Dedifferentiated amniotic fluid mesenchymal stem cell (primary cell): ENCODE data around the gene BTN1A1.
"Not testable (repeated sequence)": the region's sequence is repeated elsewhere in the genome, so short reads cannot be mapped to it uniquely, and the experiment has no call there.

ENCODE experiments used
- DNase-seq: peaks from one replicate; pipeline ENCODE4 v3.0.0-alpha.2; 2016; ENCODE audit errors: extremely low spot score

The BTN1A1 gene

DNA sequence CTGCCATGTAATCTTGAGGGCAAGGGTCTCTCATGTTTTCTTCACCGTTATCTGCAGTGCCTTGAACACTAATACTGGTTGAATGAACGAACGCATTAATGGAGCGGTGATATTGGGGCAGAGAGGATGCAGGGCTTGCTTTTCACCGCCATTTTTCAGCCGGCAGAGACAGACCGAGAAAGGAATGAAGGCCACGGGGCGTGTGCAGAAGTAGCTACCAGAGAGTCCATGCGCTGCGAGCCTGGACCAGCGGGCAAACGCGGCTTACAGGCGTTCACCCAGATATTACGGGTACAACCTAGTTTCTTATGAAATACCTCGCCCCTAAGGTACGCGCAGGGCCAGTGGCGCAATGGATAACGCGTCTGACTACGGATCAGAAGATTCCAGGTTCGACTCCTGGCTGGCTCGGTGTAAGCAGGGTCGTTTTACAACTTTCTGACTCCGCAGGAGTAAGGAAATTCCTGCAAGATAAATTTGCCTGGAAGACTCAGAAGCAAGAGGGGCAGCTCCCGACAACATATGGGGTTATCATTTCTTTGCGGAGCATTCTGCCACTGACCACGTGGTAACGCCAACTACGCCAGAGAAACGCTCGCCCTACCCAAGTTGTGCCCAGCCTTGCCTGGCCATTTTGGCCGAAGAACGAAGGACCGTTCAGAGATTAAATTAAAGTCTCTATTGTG is 37.2 kb downstream of the BTN1A1 start:
- DNase-seq, result peak; percentile 88

DNA sequence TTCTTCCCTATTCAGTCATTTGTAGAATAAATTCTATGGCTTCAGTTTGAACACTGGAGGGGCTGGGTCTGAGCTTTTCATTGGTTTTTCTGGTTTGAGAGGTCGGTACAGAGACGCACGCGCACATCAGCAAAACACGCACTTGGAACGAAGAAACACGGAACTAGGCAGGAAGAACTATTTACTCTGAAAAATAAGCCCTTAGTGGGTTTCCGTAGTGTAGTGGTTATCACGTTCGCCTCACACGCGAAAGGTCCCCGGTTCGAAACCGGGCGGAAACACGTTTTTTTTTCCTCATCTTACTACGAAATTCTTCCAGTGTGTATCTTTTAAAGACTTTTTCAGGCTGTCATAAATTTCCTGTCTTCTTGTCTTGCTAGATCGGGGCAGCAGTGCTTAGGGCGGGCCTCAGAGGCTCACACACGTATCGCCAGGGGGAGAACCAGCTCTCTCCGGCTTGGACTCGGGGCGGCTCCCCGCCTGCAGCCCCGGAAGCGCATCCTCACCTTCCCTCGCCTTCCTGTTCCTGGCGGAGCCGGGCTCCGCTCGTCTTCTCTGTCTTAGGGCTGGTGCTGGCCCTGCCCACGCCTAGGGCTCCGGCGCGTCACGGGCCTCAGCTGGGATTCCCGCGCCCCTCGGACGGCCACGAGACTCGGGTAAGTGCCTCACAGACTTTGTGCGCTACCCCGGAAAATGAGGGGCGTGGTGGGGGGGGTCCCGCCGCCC is 37.9 kb downstream of the BTN1A1 start, which contains the start of gene HMGN4:
TSS of gene HMGN4 (plus strand) at position 521 of the 726 bp plus-strand sequence. CDS start 6,841 bp downstream, outside the sequence.
- DNase-seq, result peak; percentile 89

- DNase-seq, result no peak
These were observed 38.4 kb downstream of the BTN1A1 start for GRCh38 chr6:26538572-26538902.

DNA sequence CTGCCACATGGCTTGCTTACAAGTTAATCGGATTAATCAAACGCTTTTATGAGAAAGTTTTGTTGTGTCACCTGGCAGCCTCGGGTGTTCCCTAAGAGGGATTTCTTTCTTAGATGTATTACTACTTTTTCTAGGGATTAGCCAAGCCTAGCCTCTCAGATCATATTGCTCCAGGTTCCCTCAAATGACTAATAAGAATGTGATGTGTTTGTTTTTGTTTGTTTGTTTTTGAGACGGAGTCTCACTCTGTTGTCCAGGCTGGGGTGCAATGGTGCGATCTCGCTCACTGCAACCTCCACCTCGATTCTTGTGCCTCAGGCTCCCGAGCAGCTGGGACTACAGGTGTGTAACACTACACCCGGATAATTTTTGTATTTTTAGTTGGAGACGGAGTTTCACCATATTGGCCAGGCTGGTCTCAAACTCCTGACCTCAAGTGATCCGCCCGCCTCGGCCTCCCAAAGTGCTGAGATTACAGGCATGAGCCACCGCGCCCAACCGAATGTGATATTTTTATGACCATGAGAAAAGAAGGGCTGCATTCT is 39.0 kb downstream of the BTN1A1 start:
- no peak for DNase-seq

- no peak for DNase-seq
These were observed 41.5 kb downstream of the BTN1A1 start for GRCh38 chr6:26541579-26541978.

DNA sequence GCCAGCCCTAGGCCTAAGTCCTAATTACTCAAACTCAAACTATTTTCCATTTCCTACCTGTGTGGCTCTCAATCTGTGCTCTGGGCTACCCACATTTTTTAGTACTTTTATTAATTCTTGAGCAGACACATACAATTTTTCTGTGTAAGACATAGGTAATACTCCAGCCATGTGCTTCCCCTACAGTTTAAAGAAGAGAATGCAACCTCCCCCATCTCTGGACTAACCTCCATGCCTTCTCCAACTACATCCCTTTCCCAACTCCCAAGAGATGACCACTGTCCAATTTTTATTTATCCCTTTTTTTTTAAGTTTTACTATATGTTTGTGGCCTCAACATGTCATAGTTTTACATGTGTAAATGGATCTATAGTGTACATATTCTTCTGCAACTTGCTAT is 43.9 kb downstream of the BTN1A1 start:
- DNase-seq, result no peak

GRCh38 chr6:26544473-26544872 is 44.4 kb downstream of the BTN1A1 start:
- DNase-seq, result no peak

DNA sequence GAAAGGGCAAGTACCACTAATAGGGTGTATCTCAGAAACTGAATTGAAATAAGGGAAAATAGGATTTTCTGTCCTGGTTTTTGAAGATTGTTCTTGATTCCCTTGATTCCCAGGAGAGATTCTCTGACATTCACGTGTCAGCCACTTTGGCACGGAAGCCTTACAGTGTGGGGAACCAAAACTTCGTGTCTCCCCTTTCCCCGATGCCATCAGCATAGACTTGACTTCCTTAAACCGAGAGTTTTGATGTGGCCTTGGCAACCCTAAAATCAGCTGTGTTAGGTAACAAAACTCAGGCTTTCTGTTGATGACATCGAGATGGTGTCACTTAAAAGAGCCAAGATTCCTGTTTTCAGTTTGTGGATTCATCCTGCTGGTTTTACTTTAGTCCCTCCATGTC is 45.5 kb downstream of the BTN1A1 start:
- DNase-seq, result no peak

GRCh38 chr6:26547363-26547762 is 47.3 kb downstream of the BTN1A1 start:
- not testable (repeated sequence) for DNase-seq

GRCh38 chr6:26550250-26550993 is 50.3 kb downstream of the BTN1A1 start:
- DNase-seq, result no peak

- DNase-seq, result no peak
These were observed 52.1 kb downstream of the BTN1A1 start for GRCh38 chr6:26552205-26552604.

GRCh38 chr6:26552640-26553188 is 52.6 kb downstream of the BTN1A1 start:
- no peak for DNase-seq

DNA sequence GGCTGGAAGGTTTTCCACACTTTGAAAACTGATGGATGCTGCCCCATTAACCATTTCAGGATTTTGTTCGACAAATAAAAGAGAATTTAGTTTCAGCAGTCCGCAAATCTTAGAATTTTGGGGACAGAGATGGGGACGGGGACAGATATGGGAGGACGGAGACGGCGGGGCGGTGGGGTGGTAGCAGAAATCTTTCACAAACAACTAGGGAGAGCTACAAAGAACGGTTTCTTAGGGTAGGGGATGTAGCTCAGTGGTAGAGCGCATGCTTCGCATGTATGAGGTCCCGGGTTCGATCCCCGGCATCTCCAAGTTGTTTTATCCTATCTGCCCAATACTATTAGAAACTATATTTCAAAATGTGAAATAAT is 53.1 kb downstream of the BTN1A1 start:
- DNase-seq, result peak; percentile 69

- DNase-seq, result peak; percentile 83
These were observed 53.7 kb downstream of the BTN1A1 start for GRCh38 chr6:26553635-26554446.

DNA sequence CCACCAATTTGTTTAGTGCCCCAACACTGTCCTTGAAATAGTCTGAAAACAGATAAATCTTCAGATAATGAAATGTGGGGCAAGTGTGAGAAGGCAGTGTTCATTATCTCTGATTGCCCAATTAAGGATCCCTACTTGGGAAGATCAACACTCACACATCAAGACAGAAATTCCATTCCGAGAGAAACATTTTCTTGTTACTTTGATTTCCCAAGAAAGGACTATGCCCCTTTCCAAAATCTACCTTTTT is 54.3 kb downstream of the BTN1A1 start:
- DNase-seq, result no peak

DNA sequence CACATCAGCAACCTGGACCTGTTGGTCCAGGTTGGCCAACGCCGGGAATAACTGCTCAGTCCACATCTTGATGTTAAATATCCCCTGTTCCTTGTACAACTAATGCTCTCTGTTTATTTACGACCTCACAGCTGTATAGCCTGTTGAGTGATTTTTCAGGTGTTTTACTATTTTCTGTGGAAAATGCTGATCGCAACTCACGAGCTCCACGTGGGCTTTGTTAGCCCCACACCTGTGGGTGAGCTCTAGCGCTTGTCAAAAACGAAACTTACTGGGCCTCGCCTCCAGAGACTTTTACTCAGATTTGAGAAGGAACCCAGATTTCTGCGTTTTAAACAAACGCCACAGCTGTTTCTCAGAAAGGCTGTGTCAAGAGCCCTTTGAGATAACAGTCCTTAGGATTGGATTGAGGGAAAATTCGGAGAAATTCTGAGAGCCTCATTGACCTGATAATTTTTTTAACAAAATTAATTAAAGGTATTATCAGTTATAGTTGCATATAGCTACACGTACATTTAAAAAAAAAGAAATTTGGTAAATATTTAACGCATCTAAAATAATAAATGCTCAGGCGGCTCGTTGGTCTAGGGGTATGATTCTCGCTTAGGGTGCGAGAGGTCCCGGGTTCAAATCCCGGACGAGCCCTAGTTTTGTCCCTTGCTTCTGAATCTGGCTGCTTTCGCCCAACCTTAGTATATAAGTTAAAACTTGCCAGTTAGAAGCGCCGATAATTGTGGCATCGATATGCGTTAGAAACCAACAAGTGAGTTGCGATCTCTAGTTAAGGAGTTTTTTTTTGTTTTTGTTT is 54.8 kb downstream of the BTN1A1 start:
- peak; percentile 81 for DNase-seq

- DNase-seq, result no peak
These were observed 55.6 kb downstream of the BTN1A1 start for GRCh38 chr6:26555505-26556262.

DNA sequence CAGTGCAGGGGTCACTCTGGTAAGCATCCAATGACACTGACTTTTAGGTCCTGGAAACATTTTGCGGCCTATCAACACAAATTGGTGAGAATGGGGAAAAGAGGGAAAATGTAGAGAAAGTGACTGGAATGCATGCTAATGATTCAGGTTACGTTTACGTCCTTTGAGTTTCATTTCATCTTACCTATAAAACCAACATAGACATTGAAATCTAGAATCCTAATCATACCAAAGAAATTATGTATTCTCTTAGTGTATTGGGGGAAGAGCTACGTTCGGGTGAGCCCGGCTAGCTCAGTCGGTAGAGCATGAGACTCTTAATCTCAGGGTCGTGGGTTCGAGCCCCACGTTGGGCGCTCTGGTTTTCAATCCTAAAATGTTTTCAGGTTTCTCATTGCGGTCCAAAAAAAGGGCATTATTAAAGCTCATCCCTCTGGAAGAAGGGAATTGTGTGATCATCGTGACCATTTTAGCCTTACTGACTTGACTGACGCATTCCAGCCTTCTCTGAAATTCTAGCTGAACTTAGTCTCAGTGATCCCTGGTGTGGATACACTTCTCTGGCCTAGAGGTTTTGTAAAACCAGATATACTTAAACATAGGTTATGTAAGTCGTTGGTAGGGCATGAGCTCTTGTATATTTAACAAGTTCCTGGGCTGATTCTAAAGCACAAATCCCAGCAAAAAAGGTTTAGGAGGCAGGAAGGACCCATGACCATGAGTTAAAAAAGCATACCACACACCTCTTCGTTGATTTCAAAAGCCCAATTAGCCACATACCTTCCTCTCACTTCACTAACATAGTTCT is 56.4 kb downstream of the BTN1A1 start:
- DNase-seq, result peak; percentile 94
